ENCODE results near the gene SNAP29.
"Not testable (repeated sequence)": the region's sequence is repeated elsewhere in the genome, so short reads cannot be mapped to it uniquely, and the experiment has no call there.

SNAP29 gene

DNA sequence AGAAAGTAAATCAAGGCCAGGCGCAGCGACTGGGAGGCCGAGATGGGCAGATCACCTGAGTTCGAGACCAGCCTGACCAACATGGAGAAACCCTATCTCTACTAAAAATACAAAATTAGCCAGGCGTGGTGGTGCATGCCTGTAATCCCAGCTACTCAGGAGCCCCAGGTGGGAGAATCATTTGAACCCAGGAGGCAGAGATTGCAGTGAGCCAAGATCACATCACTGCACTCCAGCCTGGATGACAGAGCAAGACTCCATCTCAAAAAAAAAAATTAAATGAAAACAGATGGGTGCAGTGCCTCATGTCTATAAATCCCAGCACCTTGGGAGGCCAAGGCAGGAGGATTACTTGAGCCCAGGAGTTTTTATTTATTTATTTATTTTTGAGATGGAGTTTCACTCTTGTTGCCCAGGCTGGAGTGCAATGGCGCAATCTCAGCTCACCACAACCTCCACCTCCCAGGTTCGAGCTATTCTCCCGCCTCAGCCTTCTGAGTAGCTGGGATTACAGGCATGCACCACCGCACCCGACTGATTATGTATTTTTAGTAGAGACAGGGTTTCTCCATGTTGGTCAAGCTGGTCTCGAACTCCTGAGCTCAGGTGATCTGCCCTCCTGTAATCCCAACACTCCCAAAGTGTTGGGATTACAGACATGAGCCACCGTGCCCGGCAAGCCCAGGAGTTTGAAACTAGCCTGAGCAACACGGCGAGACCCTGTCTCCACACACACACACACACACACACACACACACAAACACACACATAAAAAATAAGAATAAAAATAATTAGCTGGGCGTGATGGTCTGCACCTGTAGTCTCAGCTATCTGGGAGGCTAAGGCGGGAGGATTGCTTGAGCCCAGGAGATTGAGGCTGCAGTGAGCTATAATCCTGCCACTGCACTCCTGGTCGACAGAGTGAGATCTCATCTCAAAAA, 42.6 kb downstream of the SNAP29 start:
- DNase-seq (ENCODE audit: low spot score), result not testable (repeated sequence)

- no peak for DNase-seq (ENCODE audit: low spot score)
Measured at GRCh38 chr22:20903093-20903492, 44.3 kb downstream of the SNAP29 start.

- no peak for DNase-seq (ENCODE audit: low spot score)
Measured at GRCh38 chr22:20904008-20904979, 45.5 kb downstream of the SNAP29 start.

DNA sequence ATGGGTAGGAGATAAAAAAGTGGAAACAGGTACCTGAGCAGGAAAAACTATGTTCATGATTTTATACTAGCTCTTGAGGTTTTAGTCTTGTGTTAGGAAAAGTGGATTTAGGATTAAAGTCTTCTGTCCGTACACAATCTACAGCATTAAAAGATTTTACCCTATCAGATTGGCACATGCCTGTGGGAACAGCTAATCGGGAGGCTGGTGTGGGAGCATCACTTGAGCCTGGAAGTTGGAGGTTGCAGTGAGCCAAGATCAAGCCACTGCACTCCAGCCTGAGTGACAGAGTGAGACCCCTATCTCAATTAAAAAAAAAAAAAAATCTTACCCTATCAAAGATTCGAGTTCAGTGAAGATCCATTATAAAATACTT, 46.2 kb downstream of the SNAP29 start:
- no peak for DNase-seq (ENCODE audit: low spot score)

- DNase-seq (ENCODE audit: low spot score), result no peak
Measured at GRCh38 chr22:20905415-20906386, 46.9 kb downstream of the SNAP29 start.

DNA sequence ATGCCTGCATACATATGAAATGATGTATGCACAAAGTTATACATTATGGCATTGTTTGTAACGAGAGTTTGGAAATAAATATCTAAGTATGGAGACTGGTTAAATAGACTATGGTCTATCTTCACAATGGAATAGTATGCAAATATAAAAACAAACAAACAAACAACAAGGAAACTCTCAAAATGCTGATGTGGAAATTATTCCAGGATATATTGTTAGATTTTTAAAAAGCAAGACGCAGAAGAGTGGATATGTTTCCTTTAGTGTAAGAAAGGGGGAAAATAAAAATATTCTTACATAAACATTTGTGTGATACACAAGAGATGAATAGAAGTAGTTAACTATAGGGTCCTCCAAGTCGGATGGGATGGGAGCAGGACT, 47.6 kb downstream of the SNAP29 start:
- DNase-seq (ENCODE audit: low spot score), result no peak

DNA sequence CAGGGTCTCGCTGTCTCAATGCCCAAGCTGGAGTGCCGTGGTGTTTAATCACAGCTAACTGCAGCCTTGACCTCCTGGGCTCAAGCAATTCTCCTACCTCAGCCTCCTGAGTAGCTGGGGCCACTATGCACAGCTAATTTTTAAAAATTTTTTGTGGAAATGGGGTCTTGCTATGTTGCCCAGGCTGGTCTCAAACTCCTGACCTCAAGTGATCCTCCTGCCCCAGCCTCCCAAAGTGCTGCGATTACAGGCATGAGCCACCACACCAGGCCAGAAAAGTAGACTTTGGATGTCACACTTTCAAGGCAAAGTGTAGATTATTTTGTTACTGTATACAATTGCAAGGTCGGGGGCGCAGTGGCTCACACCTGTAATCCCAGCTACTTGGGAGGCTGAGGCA, 49.9 kb downstream of the SNAP29 start:
- not testable (repeated sequence) for DNase-seq (ENCODE audit: low spot score)

GRCh38 chr22:20909543-20910303, 50.9 kb downstream of the SNAP29 start:
- DNase-seq (ENCODE audit: low spot score), result no peak

- no peak for DNase-seq (ENCODE audit: low spot score)
Measured at GRCh38 chr22:20912494-20912893, 53.7 kb downstream of the SNAP29 start.

- DNase-seq (ENCODE audit: low spot score), result peak; percentile 97
Measured at GRCh38 chr22:20916916-20917810, 58.4 kb downstream of the SNAP29 start, which contains the start of gene CRKL. TSS of gene CRKL (plus strand) at chr22:20917407. CDS start at chr22:20917935, 528 bp downstream.

DNA sequence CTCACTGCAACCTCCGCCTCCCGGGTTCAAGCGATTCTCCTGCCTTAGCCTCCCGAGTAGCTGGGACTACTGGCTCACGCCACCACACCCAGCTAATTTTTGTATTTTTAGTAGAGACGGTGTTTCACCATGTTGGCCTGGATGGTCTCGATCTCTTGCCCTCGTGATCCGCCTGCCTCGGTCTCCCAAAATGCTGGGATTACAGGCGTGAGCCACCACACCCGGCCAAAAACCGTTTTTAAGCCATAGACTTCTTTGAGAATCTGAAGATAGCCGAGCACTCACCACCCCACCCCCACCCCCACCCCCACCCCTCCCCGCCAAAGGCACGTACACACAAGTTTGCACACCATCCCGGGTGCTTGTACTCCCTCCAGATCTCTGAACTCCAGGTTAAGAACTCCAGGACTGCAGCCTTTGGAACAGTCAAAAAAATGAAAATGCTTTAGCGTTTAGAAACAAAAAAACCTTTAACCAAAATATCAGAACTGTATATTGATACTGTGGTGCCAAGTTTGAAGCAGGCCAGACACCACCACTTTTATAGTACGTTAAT, 59.9 kb downstream of the SNAP29 start:
- no peak for DNase-seq (ENCODE audit: low spot score)

- no peak for DNase-seq (ENCODE audit: low spot score)
Measured at GRCh38 chr22:20919718-20920117, 60.9 kb downstream of the SNAP29 start.

DNA sequence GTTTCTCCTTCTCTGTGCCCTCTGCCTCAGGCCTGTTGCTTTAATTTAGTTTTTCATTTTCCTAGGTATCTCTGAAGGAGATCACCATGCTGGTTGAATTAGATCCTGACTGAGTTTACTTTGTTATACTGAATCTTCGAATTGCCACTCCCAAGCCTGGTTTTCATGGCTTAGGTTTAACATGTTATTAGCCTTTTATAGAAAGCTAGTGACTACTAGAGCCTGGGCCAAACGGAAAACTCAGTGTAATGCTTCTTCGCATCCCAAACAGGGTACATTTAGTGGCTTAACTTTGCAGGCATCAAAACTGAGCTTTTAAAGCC, 62.0 kb downstream of the SNAP29 start:
- no peak for DNase-seq (ENCODE audit: low spot score)

- no peak for DNase-seq (ENCODE audit: low spot score)
Measured at GRCh38 chr22:20922141-20922751, 63.4 kb downstream of the SNAP29 start.

- no peak for DNase-seq (ENCODE audit: low spot score)
Measured at GRCh38 chr22:20926243-20926642, 67.4 kb downstream of the SNAP29 start.

GRCh38 chr22:20927940-20928572, 69.2 kb downstream of the SNAP29 start:
- DNase-seq (ENCODE audit: low spot score), result no peak

DNA sequence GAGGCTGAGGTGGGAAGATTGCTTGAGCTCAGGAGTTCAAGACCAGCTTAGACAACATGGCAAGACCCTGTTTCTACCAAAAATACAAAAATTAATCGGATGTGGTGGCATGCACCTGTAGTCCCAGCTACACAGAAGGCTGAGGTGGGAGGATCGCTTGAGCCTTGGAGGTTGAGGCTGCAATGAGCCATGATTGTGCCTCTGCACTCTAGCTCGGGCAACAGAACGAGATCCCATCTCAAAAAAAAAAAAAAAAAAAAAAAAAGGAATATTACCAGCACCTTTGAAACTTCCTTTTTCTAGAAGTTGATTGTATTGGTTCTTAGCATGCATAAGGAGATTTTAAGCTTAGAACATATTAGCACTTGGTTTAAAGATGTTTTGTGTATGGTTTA, 69.8 kb downstream of the SNAP29 start:
- DNase-seq (ENCODE audit: low spot score), result no peak

DNA sequence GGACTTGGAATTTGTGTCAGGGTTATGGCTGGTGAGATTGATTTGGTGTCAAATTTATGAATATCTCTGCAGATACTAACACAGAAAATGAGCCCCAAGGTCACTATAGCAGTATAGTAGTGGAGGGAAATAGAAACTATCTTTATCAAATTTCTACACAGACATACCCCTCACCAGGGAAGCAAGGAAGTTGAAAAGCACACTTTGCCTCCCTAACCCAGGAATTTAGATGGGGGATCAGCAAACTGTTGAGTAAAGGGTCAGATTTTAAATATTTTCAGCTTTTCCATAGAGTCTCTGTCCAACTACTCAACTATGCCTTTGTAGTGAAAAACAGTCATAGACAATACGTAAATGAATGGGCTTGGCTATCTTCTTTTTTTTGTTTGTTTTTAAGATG, 71.2 kb downstream of the SNAP29 start:
- no peak for DNase-seq (ENCODE audit: low spot score)

DNA sequence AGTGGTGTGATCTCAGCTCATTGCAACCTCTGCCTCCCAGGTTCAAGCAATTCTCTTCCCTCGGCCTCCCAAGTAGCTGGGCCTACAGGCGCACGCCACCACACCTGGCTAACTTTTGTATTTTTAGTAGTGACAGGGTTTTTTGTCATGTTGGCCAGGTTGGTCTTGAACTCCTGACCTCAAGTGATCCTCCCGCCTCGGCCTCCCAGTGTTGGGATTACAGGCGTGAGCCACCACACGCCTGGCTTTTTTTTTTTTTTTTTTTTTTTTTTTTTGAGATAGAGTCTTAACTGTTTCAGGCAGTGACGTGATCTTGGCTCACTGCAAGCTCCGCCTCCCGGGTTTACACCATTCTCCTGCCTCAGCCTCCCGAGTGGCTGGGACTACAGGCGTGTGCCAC, 71.6 kb downstream of the SNAP29 start:
- not testable (repeated sequence) for DNase-seq (ENCODE audit: low spot score)

Measured in pons (tissue), 1 donor.